Measurements from ENCODE around the gene SIGLEC11.
"Not testable (repeated sequence)": the region's sequence is repeated elsewhere in the genome, so short reads cannot be mapped to it uniquely, and the experiment has no call there.

The SIGLEC11 gene

DNA sequence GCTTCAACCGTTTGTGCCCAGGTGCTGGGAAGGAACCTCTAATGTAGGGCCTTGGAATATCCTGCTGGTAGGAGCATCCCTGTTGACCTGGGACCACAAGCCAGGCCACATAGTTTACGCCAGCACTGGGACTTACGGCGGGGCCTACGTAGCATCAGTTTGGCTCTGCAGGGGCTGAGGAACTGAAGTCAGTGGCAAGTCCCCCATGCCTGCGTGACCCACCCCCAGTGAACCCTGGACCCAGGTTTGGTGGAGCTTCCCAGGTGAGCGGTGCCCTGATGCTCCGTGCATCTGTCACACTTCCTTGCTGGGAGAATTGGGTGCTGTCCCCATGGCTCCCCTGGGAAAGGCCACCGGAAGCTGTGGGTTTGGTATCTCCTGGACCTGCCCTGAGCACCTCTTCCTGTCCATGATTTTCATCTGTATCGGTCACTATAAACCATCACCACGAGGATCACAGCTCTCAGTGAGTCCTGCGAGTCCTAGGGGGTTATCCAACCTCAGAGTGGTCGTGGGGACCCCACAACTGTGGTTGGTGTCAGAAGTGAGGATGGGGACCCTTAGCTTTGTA lies 9.9 kb downstream of the SIGLEC11 start:
- DNase-seq = no peak

GRCh38 chr19:49950590-49950948 lies 10.4 kb downstream of the SIGLEC11 start:
- no peak for DNase-seq

DNA sequence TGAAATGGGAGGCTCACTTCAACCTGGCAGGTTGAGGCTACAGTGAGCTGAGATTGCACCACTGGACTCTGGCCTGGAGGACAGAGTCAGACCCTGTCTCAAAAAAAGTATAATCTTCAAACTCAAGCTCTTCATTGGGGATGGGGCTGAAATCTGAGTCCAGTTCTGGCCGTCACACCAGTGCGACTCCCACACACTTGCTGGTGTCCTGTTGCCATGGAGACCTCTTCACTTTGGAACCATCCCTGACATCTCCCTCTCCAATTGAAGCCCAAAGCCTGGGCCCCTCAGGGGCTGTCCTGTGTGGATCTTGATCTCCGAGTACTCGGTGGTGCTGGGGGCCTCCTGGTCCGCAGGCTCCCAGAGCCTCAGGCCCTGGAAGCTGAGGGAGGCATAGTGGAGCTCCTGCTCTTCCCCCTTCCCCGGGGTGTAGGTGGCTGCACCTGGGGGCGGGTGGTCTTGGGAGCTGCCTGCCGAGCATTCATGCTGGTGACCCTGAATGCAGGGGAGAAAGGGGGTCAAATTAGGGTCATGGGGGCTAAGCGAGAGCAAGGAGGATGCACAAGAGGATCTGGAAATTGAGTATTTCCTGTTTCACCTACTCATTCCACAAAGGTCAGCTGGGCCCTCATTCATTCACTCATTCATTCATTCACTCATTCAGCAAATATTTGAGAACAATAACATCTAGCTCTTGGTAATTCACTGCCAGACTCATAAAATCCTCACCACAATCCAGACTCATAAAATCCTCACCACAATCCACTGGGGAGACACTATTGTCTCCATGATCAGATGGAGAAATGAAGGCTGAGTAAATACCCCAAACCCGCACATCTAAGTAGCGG lies 11.0 kb downstream of the SIGLEC11 start:
- DNase-seq = no peak

DNA sequence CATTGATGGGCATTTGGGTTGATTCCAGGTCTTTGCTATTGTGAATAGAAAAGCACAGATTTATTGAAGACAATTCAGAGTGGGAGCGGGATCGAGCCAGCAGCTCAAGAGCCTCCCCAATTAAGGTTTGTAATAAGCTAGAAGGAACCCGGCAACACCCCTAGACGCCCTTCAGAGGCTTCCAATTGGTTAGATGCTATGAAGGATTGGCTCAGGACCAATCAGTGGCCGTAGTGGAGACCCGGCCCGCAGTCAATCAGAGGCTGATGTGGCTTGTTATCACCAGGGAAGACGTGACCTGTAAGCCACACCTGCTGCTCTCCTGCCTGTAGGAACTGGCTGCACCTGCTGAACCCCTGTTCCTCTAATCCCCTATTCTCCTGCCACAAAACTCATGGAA lies 14.6 kb downstream of the SIGLEC11 start:
- DNase-seq = no peak

DNA sequence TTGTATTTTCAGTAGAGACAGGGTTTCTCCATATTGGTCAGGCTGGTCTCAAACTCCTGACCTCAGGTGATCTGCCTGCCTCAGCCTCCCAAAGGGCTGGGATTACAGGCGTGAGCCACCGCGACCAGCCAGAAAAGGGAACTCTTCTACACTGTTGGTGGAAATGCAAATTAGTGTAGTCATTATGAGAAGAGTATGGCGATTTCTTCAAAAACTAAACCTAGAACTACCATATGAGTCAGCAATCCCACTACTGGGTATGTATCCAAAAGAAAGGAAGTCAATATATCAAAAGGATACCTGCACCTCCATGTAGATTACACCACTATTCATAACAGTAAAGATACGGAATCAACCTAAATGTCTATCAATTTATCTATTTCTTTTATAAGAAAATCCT lies 16.4 kb downstream of the SIGLEC11 start:
- DNase-seq = not testable (repeated sequence)

GRCh38 chr19:49940482-49940791 lies 20.5 kb downstream of the SIGLEC11 start:
- no peak for DNase-seq

DNA sequence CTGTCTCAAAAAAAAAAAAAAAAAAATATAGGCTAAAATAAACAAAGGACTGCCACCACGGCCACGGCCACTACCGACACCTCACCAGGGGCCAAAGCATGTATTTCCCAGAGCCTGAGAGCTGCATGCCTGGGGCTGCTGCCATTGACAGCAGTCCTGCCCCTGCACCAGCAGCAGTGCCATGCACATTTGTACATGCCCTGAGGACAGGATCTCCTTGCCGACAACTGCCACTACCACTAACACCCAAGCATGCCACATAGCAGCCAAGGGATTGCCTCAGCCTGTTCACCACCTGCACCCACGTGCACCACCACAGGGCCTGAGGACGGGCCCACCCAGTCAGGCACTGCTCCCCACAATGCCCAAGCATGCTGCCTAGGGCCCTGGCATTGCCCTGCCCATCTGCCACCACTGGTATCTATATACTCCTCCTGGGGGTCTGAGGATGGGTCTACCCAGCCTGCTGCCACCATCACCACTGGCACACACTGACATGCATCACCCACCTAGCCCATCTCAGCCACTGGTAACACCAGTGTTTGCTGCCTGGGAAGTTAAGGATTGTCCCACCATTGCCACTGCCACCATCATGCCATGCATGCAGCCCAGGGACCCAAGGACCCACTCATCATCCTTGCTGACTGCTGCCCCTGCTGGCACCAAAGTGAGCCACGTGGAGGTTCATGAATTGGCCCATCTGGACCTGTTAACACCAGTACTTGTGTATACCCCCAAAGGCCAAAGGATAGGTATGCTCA lies 21.1 kb downstream of the SIGLEC11 start:
- no peak for DNase-seq

GRCh38 chr19:49938662-49939061 lies 22.3 kb downstream of the SIGLEC11 start:
- DNase-seq = no peak

GRCh38 chr19:49937750-49938381 lies 23.1 kb downstream of the SIGLEC11 start:
- peak; percentile 58 for DNase-seq

- DNase-seq = no peak
Observed at GRCh38 chr19:49936549-49936948, 24.4 kb downstream of the SIGLEC11 start.

DNA sequence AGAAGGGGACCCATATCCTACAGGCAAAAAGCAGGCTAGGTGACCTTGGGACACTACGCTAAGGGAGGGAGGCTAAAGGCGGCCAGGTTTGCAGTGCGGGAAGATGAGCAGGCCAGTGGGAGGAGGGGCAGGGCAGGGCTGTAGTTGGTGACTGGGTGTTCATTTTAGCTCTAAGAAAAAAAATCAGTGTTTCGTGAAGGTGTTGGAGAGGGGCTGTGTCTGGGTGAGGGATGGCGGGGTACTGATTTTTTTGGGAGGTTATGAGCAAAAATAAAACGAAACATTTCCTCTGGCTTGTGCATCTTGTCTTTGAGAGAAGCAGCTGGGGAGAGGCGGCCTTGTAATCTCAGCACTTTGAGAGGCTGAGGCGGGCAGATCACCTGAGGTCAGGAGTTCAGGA lies 27.3 kb downstream of the SIGLEC11 start:
- no peak for DNase-seq

DNA sequence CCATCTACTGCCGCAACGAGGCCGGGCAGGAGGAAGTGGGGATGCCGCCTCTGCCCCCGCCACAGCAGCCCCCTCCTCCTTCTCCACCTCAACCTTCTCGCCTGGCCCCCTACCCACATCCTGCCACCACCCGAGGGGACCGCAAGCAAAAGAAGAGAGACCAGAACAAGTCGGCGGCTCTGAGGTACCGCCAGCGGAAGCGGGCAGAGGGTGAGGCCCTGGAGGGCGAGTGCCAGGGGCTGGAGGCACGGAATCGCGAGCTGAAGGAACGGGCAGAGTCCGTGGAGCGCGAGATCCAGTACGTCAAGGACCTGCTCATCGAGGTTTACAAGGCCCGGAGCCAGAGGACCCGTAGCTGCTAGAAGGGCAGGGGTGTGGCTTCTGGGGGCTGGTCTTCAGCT lies 28.2 kb downstream of the SIGLEC11 start:
- DNase-seq = peak; percentile 30

DNA sequence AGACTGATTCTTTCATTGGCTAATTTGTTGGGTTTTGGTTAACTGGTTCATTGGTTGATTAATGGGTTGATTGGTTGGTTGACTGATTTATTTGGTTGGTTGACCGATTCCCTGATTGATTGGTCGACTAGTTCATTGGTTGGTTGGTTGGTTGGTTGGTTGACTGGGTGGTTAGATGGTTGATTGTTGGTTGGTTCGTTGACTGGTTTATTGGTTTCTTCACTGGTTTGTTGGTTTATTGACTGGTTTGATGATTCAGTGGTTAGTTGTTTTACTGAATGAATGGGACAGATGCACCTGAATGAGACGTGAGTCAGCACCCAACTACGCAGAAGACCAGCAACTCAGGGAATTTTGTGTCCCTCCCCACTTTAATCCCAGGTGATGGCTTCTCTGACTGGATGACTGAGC lies 28.9 kb downstream of the SIGLEC11 start:
- DNase-seq = no peak

- no peak for DNase-seq
Observed at GRCh38 chr19:49931293-49932040, 29.5 kb downstream of the SIGLEC11 start.

DNA sequence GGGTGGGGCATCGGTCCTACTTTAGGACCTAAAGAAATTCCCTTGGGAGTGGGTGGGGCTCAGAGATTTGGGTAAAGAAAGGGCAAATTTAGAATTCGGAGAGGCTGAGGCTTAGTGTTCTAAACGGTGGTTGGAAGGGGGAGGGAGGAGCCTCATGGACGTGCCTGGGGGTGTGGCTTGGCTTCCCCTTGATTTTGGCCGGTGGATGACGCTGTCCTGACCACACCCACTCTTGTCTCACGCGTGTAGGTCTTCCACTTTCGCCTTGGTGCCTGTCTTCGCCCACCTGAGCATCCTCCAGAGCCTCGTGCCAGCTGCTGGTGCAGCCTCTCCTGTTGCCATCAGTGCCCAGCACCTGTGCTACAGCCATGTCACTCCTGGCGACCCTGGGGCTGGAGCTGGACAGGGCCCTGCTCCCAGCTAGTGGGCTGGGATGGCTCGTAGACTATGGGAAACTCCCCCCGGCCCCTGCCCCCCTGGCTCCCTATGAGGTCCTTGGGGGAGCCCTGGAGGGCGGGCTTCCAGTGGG lies 30.4 kb downstream of the SIGLEC11 start:
- DNase-seq = no peak

DNA sequence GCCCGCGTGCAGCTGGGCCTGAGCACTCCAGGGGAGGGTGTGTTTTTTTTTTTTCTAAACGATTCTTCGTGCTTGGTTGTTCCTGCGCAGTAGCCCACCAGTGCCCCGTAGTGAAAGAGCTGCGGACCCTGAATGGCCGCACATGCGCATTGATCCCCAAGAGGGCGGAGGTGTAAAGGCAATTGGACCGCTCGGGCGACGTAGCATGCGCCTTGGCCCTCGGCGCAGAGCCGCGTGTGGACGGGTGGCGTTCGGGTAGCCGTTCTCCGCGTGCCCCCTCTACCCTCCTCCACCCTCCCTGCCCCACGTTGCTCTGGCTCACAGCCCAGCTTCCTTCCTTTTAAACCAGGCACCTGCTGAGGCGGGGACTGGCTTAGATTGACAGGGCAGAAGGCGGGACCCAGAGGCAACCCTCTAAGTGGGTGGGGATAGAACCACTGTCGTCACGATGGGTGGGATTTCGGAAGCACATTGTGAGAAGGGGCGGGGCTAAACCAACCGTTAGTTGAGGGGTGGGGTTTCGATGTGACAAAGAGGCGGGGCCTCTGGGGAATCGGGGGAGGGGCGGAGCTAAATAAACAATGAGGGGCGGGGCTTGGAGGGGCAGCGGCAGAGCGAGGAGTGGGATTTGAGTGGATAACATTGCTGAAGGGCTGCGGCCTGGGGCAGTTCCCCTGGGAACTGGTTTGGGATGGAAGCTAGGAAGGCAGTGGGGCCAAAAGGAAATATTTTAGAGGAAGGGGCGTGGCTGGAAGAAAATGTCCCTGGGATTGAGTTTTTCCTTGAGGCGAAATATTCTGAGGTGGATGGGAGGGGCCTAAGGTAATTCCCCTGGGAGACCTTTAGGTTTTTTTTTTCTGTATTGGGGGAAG lies 31.1 kb downstream of the SIGLEC11 start:
- peak; percentile 74 for DNase-seq

DNA sequence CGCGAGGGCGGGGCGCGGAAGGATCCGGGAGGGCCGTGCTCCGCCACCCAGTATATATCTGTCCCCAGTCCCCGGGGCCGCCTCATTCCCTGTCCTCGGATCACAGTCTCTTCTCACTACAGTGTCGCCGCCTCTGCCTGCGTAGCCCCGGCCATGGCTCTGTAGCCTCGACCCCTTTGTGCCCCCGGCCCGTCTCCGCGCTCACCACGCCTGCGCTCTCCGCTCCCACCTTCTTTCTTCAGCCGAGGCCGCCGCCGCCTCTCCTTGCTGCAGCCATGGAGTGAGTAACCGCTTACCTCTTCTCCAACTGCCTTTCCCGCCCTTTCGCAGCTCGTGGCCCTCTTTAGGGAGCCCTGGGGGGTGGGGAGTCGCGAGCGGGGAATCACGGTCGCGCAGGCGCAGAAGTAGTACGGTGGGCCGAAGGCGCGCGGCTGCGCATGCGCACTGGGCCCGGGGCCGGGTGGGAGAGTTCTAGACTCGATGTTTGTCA lies 31.8 kb downstream of the SIGLEC11 start, which contains the start of the genes ATF5 and NUP62:
ATF5 (plus strand) TSS at position 85 of the 490 bp plus-strand sequence. CDS start 1,646 bp downstream, outside the sequence.
NUP62 (minus strand) TSS at position 384 of the 490 bp plus-strand sequence. CDS start 19,697 bp downstream, outside the sequence.
- DNase-seq = peak; percentile 80

GRCh38 chr19:49927526-49928264 lies 33.3 kb downstream of the SIGLEC11 start:
- DNase-seq = no peak

- no peak for DNase-seq
Observed at GRCh38 chr19:49926515-49926914, 34.5 kb downstream of the SIGLEC11 start.

DNA sequence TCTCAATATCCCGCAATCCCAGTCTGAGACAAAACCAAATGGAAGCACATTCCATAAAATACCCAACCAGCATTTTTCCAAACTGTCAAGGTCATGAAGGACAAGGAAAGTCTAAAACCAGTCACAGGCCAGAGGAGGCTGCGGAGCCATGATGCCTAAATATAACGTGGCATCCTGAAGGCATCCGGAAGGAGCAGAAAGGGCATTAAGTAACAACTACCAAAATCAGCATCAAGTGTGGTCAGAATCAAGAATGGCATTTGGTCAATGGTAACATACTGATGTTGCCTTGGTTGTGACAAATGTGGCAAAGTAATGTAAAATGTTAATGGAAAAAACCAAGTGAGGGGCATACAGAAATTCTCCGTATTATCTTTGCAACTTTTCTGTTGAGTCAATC lies 35.5 kb downstream of the SIGLEC11 start:
- DNase-seq = no peak

Data from activated gamma-delta T cell (primary cell).